Activated CD4-positive, alpha-beta T cell treated with anti-CD3 and anti-CD28 coated beads, Interleukin-2, Interleukin-4, amounts not matched to agents 100 ng/mL and 50 ng/mL, durations not matched to agents 16 hours and 8 hours (primary cell): ENCODE results near the gene PLPPR2.
"Not testable (repeated sequence)": the region's sequence is repeated elsewhere in the genome, so short reads cannot be mapped to it uniquely, and the experiment has no call there.

Experiments used
- DNase-seq: peaks from one replicate; pipeline ENCODE4 v3.0.0-alpha.2; 2020; ENCODE audit warnings: low spot score

PLPPR2 gene, protein sequence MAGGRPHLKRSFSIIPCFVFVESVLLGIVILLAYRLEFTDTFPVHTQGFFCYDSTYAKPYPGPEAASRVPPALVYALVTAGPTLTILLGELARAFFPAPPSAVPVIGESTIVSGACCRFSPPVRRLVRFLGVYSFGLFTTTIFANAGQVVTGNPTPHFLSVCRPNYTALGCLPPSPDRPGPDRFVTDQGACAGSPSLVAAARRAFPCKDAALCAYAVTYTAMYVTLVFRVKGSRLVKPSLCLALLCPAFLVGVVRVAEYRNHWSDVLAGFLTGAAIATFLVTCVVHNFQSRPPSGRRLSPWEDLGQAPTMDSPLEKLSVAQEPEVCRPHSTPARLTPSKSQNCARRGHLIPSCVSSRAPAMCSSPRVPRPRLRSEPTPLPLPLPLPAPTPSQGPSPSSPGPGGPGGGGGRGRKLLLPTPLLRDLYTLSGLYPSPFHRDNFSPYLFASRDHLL

GRCh38 chr19:11355160-11356073 is at the start of gene PLPPR2:
PLPPR2 (plus strand) TSS chr19:11355432; CDS start chr19:11357674, 2,242 bp downstream.
- DNase-seq, result peak; percentile 74

GRCh38 chr19:11306337-11306736 is 48.9 kb upstream of the PLPPR2 start:
- no peak for DNase-seq

DNA sequence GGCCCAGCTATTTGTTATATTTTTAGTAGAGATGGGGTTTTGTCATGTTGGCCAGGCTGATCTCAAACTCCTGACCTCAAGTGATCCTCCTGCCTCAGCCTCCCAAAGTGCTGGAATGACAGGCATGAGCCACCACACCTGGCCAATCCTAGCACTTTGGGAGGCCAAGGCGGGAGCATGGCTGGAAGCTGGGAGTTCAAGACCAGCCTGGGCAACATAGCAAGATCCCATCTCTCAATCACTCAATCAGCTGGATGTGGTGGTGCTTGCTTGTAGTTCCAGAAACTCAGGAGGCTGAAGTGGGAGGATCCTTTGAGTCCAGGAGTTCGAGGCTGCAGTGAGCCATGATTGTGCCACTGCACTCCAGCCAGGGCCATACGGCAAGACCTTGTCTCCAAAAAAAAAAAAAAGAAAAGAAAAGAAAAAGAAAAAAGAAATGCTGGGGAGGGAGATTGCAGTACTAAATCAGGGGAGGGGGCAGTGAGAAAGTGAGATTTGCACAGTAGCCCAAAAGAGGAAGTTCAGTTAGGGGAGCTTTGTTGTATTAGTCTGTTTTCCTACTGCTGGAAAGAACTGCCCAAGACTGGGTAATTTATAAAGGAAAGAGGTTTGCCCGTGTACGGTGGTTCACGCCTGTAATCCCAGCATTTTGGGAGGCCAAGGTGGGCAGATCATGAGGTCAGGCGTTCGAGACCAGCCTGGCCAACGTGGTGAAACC is 34.8 kb upstream of the PLPPR2 start:
- DNase-seq, result not testable (repeated sequence)

GRCh38 chr19:11321191-11322126 is 33.8 kb upstream of the PLPPR2 start:
- no peak for DNase-seq

DNA sequence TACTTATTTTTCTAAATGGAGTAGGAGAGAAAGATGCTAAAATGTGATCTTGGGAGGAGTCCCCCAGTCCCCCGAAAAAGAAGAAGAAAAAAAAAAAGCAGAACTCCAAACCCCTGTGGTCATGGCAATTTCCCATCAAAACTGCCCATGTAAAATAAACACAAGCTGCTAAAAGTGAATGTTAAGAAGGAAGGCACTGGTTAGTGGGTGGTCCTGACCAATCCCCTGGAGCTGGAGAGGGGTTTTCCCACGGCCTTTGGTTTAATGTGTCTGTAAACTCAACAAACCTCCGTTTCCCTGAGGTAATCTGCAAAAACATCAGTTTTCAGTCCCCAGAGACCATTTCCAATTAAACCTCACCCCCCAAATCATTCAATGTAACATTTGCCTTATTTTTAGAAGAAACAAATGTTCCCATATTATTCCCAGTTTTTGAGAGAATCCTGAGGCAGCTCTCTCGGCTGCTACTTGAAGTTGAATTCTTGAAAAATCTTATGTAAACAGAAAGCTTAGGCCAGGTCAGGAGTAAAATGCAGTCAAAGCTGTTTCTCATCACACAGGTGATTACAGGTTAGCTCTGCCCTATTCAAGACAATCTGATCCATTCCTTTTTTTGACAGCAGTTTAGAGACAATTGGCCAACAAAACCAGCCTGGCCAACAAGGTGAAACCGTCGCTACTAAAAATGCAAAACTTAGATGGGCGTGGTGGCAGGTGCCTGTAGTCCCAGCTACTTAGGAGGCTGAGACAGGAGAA is 32.8 kb upstream of the PLPPR2 start:
- DNase-seq, result no peak

DNA sequence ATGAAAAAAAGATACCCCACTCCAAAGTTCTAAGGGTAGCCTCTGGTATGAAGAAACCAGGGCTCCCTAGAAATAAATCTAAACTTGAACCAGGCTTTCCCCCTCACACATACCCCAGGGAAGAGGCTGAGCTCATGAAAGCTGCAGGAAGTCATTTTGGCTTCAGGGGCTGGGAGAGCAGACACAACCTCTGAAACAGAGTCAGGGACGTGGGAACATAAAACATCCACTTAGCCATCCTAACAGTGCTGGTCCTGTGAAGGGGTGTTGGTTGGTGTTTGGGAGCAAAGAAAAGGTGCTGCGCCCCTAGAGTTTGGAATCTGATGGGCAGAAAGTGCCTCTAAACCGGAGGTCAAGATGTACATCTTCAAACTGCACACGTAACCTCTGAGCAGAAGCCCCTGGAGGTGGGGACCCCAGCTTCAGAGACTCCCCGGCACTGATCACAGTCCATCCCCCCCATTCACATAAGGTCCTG is 31.6 kb upstream of the PLPPR2 start:
- no peak for DNase-seq

DNA sequence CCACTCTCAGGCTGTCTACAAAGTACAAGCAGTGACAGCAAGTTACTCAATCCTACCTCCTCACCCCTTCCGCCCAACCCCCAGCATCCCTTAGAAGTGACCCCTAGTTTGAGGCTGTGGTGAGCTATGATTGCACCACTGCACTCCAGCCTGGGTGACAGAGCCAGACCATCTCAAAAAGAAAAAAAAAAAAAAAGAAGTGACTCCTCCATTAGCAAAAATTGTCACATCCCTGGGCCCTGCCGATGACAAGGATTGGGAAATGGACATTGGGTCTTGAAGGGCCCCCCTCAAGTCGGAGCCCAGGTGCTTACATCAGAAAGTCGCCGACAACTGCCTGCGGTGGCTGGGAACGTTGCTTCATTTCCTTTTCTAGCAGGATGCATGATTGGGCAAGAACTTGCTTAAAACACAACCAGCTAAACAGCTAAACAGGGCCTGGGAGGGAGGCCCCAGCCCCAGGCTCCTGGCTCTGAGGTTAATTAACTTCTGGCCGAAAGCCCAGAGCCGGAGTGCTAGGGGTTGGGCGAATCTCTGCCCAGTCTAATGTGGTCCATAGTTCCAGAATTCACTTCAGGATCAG is 31.1 kb upstream of the PLPPR2 start:
- peak; percentile 80 for DNase-seq

GRCh38 chr19:11324748-11325389 is 30.4 kb upstream of the PLPPR2 start:
- no peak for DNase-seq

DNA sequence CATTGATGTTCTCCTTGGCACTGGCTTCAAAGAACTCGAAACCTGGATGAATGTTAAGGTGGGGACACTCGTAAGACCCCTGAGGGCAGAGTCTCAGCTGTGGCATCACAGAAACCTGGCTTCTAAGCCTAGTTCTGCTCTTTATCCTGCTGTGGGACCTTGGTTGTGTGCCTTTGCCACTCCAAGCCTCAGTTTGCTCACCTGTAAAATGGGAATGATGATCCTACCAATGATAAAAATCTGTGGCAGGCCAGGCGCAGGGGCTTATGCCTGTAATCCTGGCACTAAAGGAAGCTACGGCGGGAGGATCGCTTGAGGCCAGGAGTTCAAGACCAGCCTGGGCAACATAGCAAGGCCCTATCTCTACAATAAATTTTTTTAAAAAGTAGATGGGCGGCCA is 29.7 kb upstream of the PLPPR2 start:
- DNase-seq, result no peak

- no peak for DNase-seq
Measured at GRCh38 chr19:11330127-11330526, 25.1 kb upstream of the PLPPR2 start.

GRCh38 chr19:11331502-11331901 is 23.7 kb upstream of the PLPPR2 start:
- no peak for DNase-seq

GRCh38 chr19:11332822-11333221 is 22.4 kb upstream of the PLPPR2 start:
- DNase-seq, result no peak

DNA sequence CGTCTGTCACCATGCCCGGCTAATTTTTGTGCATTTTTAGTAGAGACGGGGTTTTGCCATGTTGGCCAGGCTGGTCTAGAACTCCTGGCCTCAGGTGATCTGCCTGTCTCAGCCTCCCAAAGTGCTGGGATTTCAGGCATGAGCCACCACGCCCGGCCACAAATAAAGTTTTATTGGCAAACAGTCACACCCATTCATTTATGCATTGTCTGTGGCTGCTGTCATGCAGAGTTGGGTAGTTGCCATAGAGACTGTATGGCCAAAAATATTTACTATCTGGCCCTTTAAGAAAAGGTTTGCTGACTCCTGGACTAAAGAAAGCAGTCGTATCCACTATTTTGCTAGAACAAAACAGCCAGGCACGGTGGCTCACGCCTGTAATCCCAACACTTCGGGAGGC is 21.4 kb upstream of the PLPPR2 start:
- not testable (repeated sequence) for DNase-seq

DNA sequence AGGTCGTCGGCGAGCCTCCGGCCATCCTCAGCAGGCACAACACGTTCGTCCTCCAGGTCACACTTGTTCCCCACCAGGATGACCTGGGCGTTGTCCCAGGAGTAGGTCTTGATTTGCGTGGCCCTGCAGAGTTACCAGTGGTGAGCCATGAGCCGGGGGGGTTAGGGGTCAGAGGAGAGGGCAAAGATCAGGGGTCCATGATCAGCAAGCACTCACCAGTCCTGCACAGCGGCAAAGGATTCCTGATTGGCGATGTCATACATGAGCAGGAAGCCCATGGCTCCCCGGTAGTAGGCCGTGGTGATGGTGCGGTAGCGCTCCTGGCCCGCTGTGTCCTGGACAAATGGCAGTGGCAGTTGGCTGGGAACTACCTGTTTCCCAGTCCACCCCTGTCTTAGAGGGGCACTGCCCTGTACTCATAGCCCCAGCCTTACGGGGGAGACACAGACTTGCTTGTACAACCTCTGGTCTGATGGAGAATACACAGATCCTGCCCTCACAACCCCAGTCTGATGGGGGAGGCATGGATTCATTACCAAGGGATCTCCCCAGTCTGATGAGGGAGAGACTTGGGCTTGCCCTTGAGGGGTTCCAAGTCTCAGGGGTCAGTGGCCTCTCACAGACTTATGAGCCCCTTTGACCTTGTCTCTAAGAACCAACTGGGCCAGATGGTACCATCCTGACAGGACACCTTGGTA is 19.6 kb upstream of the PLPPR2 start:
- no peak for DNase-seq

DNA sequence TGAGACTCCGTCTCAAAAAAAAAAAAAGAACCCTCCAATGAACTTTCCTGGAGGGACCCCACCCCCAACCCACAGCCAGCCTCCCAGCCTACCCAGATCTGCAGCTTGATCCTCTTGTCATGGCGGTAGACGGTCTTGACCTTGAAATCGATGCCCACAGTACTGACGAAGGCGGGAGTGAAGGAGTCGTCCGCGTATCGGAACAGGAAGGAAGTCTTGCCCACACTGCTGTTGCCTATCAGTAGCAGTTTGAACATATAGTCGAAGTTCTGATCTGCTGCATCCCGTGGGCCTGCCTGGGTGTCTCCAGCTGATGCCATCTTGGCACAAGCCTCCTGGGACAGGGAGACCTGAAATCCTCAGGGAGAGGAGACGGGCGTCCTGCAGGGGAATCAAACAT is 18.2 kb upstream of the PLPPR2 start:
- no peak for DNase-seq

- no peak for DNase-seq
Measured at GRCh38 chr19:11338121-11338520, 17.1 kb upstream of the PLPPR2 start.

- no peak for DNase-seq
Measured at GRCh38 chr19:11338569-11339253, 16.5 kb upstream of the PLPPR2 start.
